HG03521 (cell line): ENCODE measurements around the gene GRIFIN.

Experiments
- ATAC-seq: cut with Tn5 transposase; IDR thresholded peaks from one replicate; pipeline ENCODE4 v1.9.1; 2021; ENCODE audit warnings: mild to moderate bottlenecking, moderate library complexity; ENCODE audit not compliant: unreplicated experiment

Gene GRIFIN

DNA sequence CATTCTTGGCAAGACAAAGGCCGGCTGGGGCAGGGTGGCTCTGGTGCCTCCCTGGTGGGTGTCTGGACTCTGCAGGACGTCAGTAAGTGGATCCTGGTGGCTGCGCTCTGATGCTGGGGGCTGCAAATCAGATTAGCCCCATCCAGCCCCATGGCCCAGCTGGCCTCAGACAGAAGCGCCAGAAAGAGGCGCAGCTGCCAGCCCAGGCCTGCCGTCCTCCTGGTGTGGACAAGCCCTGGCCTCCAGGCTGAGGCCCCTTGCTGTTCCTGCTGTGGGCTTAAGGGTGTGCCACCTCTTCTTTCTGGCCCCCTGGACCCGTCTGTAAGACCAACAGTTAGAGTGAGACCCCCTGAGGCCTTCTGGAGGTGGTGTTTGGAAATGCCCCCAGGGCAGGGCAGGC, 37.5 kb upstream of the GRIFIN start:
- no peak for ATAC-seq

DNA sequence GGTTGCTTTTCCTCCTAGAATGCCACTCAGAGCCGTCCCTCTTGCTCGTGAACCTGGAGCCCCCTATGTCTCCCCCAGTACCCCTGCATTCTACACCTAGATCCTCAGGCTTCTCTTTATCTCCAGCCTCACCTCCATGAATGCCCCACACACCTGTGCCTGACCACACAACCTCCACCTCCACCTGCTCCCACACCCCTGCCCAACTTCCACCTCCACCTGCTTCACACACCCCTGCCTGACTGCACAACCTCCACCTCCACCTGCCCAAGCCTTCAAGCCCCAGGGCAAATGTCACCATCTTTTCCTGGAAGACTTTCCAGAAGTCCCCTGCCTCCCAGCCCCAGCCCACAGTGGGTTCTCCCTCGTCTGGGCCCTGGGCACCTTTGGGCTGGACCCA, 36.5 kb upstream of the GRIFIN start:
- ATAC-seq = no peak

DNA sequence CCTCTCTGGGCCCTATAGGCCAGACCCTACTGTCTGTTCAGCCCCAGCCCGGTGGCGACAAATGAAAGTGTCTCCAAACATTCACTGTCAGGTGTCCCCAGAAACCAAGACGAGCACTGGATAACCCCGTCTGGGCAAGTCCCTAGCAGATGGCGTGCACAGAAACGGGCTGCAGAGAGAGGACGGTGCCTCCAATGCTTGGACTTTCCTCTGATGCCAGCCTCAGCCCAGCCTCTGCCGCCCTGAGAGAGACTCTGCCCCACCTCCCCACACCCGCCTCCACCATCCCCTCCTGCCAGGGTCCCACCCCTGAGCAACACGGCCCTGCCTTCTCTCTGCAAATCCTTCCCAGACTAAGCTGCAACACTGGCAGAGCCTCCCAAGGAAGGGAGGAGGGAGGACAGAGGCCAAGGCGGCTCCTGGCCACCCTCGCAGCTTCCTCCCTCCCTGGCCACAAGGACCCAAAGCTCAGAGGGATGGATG, 36.0 kb upstream of the GRIFIN start:
- ATAC-seq = no peak

DNA sequence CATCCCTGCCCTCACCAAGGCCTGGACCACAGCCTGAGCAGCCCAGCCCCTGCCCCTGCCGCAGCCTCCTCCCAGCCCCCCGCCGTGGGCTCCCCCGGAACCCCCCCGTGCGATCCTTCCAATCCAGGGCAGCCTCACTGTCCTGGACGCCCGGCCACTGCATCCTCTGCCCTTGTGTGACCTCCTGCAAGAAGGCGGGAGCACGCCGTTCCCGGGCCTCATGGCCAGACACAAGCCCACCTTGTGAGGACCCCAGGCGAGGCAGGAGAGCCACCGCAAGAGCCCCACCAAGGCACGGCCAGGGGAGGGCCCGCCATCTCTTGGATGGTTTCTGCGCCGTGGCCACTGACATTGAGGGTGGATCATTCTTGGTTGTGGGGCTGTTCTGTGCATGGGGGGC, 35.6 kb upstream of the GRIFIN start:
- no peak for ATAC-seq

DNA sequence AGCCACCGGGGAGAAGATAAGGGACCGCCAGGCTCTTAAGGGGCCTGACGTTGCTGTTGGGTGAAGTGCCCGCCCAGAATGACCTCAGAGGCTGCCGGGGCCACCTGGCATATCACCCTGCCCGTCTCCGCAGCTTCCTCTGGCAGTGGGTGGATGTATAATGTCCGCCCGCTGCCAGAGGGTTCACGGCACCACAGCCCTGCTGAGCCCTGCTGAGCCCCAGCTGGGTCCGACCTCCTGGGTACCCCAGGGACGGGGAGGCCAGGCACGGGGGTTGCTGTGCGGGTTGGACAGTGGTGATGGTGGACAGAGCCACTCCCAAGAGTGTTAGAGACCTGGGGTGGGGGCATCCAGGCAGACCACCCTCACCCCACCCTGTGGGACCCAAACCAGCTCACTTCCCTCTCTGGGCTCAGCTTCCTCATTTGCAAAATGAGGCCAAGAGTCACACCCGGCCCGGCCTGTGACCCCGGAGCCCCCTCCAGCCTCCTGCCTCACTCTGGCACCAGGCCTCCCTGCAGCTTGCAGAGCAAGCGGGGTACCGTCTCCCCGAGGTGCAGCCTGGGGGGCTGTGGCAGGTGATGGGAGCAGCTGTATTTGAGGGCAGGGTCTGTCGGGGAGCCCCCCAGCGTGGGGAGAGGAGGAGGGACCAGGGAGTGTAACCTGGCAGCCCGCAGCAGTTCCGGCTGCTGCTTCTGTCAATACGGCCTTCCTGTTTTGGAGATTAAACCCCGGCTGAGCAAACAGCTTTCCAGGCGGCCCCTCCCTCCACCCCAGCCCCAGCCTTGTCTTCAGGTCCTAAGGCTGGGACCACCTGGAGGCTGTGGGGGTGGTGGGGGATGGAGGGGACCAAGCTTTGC, 34.9 kb upstream of the GRIFIN start:
- ATAC-seq = no peak

DNA sequence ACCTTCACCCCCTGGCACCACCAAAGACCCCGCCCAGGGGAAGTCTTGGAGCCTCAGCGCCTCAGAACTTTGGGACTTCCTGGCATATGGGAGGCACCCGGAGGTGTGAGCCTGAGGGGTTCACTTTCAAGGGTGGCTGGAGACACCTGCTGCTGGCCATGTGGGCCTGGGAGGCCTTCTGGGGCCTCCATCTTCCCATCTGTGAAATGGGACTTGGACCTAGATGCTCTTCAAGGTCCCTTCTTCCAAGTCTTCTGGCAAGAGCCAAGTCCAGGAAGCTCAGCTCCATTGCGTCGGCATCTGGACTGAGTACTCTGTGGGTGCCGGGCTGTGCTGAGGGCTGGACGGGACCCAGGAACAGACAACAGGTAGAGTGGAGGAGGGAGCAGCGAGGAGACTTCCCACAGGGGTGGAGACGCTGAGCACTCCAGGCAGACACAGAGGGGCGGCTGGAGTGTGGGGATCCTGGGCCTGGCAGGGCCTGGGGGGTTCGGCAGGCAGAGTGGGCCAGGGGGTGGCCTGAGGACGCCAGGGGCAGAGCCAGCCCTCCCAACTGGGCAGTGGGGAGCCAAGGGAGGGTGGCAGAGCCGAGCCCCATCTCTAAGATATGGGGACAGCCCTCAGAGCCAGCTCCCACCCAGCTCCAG, 34.1 kb upstream of the GRIFIN start:
- ATAC-seq = no peak

DNA sequence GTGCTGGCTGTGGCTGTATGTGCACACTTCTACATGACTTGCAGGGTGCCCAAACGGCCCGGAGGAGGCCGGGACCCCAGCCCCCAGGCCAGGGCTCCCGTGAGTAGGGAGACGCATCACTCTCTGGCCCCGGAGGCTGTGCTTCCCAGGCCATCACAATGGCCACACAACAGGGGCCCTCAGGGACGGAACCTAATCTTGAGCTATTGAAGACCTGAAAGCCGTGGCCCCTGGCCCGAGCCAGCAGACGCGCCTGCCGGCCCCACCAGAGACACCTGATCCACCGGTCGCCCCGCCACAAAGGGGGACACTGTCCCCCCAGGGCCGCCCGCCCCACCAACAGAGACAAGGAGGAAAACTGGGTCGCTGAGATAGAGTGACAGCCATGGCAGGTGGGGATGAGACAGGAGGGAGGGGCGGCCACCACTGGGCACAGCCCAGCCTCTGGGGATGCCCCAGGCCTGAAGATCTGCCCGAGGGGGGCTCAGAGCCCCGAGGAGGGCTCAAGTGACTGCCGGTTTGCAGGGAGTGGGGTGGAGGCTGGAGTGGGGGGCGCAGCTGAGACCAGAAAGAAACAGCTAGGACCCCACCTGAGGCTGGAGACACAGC, 33.2 kb upstream of the GRIFIN start:
- ATAC-seq = no peak

DNA sequence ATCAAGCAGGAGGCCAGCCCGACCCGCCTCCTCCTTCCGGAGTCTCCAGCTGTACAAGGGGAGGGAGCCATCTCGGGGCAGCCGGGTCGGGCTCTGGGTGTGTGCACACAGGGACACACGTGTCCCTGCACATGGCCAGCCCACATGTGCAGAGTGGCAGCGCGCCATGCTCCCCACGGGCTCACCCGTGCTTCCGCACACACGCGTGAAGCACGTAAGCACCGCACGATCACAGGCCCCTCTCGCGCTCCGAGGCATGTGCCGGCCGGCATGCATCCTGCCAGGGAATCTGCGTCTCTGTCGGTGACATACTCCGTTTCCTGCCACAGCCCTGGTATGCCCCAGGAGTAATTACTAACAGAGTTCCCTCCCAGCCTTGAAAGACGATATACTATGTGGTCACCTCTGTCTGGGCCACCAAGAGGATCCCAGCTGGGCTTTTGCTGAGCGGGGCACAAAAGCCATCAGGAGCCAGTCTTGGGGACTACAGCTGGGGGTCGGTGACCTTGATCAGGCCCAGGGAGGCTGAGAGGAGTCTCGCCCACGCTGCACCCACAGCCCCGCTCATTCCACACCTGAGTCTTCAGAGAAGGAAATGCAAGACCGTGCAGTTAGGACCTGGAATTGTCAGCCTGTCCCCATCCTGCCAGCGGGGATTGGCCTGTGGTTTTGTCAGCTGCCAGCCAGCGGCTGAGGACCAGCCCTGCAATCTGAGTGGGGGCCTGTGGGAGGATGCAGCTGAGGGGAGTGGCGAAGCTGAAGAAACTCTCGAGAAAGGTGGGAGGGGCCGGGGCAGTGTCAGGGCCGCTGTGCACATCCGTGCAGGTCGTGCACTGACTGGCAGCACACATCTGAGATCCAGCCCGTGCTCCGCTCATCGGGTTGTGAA, 32.4 kb upstream of the GRIFIN start:
- no peak for ATAC-seq

DNA sequence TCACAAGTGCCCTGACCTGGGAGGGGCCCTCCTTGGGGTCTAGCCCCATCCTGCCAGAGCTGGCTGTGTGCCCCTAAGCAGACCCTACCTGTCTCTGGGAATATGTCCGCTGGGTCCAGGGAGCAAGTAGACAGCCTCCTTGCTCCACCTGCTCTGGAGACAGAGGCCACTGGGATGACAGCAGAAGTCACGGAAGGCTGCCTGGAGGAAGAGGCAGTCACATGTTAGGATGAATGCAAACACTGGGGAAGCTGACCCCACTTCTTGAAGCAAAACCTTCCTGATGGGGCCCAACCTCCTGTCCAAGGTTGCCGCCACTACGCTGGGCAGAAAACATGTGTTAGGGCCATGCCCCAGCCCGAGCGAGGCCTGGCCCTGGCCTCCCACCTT, 31.7 kb upstream of the GRIFIN start:
- no peak for ATAC-seq

DNA sequence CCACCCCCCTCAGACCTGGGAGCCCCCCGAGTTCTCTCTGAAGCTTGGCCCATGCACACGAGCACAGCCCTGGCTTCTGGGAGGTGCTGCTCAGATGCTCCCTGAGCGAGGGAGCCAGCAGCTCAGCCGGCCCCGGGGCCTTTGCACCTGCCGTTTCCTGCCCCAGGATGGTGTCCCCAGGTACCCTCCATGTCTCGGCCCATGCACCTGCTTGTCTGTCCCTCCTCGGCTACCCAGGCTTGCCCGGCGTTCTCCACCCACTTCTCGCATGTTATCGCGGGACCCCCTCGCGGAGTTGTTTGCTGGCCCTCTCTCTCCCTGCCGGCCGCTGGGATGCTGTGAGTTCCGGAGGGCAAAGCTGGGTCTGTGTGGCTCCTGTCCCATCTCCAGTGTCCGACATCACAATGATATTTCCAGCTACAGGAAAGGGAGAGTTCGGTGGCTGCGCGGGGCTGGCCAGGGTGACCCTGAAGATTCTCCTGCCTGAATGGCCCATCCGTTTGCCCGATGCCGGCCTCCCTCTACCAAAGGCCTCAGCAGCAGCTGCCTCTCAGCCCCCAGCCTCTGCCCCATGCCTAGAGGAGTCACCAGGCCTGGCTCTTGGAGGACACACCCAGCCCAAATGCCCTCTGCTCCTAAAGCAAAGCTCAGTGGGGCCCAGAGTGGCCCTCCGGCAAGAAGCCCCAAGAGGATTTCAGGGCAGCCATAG, 31.2 kb upstream of the GRIFIN start:
- ATAC-seq = no peak

DNA sequence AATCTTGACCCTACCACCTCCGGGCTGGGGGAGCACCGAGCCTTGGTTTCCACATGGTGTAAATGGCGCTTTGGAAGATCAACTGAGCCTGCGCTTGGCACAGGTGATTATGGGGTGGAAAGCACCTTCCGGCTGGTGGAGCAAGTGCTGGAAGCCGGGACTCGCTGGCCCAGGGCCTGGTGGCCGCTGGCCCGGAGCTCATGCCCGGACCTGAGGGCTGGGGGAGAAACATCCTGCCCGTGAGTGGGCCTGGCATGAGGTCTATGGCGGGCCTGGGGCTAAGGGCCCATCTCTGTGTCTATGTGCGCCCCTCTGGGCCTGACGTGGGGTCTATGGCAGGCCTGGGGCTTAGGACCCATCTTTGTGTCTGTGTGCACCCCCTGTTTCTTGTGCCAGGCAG, 29.2 kb upstream of the GRIFIN start:
- no peak for ATAC-seq

DNA sequence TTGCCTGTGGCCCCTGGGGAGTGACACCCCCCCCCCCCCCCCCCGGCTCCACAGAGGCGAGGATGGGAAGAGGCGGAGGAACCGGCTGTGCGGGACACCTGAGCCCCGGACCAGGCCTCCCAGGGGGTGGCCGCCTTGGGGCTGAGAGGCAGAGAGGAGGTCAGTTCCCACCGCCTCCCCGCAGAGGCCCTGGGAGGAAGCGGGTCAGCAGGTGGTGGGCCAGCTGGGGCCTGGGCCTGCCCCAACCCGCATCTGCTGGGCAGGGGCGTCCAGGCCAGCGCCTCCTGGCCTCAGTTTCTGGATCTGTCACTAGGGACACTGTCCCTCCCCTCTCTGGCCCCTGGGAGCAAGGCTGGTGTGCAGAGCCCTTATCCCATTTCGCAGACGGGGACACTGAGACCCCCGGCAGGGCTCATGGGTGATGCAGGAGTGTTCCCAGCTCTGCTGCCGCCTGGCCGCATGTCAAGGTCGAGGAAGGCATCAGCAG, 28.7 kb upstream of the GRIFIN start:
- ATAC-seq = no peak

DNA sequence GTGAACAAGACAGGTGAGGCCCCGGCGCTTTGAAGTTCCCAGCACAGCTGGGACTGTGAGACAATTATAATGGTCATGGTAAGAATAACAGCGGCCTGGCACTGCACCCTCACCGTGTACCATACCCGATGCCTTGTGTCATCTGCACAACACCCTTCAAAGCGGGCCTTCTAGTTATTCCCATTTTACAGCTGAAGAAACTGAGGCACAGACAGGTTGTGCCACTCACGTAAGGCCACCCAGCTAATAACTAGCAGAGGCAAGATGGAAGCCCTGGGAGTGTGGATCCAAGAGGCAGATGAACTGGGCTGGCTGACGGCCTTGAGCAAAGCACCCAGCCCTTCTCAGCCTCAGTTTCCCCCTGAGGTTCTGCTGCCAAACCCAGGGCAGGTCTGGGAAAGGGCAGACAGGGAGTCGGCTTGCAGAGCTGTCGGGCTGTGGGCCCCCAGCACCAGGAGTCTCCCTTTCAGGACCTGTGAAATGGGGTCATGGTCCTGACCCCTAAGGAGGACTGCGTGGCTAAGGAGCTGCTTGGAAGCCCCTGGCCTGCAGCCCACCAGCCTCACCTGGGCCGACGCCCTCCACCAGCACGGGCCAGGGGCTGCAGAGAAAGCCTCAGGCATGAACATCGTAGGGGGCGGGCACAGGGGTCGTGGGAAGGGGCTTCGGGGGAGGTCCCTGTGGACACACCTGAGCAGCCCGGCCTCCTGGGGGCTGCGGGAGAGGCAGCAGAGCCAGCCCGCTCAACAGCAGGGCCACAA, 28.1 kb upstream of the GRIFIN start:
- no peak for ATAC-seq

DNA sequence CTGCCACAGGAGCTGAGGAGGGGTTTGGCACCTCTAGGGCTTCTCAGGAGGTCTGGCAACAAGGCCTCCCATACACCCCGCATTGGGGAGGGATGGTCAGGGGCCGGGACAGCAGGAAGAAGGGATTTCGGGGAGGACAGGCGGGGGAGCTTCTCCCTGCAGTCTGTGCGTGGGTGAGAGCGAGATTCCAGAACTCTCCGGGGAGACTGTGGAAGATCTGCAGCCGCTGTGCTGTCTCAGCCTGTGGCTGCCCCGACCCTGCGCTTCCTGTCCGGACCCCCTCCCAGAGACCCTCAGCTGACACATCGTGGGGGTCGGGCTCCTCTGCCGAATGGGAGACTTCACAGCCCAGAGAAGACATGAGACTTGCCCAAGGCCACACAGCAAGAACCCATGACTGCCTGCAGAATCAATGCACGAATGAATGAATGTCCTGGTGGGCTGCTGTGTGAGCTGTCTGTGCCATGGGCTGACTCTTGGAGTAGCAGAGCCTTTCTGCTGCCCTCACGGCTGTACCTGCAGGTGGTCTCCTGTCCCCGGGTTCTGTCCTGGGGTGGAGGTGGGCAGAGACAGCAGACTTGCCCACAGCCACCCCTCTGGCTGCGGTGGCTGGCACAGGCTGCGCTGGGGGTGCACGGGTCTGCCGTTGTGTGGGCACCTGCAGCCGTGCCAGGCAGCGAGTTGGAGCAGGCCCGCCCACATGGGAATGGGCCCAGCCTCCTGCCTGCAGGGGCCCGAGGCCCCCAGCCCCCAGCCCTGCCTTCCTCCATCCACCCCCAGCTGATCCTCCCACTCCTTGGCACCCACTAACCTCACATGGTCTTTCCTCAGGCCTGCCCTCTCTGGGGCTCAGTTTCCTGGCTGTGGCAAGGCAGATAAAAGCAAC, 27.1 kb upstream of the GRIFIN start:
- no peak for ATAC-seq

DNA sequence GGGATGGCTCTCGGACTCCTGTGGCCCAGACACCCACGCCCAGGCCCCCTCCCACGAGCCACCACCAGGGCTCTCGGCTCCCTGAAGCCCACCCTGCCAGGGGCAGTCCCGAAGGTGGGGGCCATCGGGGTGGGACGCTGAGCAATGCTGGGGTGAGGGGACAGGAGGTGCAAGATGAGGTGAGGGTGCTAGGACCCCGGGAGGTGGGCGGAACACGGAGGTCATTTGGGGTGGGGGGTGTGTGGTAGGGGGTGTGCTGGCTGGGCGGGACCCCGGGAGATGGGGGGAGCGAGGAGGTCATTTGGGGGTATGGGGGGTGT, 26.4 kb upstream of the GRIFIN start:
- ATAC-seq = no peak

DNA sequence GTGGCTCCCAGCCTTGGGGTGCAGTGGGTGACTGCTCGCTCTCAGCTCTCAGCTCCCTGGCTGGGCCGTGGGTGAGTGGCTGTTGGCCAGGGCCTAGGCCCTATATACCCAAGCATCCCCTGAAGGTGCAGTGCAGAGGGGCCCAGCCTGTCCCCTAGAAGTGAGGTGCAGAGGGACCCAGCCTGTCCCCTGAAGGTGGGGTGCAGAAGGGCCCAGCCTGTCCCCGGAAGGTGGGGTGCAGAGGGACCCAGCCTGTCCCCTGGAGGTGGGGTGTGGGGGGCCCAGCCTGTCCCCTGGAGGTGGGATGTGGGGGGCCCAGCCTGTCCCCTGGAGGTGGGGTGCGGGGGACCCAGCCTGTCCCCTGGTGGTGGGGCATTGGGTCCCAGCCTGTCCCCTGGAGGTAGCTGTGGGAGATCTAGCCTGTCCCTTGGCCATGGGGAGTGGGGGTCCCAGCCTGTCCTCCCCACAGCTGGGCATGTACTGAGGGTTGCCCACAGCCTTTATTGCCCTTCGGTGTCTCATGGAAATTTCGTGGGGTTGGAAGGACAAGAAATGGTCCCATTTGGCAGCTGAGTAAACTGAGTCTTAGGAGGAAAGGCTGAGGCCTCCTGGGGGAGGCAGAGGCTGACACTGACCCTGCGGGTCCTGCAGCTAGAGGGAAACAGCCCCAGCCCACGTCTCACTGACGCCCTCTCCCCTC, 25.9 kb upstream of the GRIFIN start:
- ATAC-seq = no peak

DNA sequence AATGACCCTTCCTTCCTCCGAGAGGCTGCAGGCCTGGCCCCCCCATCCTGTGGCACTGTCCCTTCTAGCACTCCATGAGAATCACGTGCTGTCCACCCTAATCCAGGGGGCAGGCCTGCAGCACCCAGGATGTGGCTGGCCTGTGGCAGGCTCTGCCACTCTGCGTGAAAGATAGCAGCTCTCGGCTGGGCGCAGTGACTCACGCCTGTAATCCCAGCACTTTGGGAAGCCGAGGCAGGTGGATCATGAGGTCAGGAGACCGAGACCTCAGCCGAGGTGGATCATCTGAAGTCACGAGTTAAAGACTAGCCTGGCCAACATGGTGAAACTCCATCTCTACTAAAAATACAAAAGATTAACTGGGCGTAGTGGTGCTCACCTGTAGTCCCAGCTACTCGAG, 24.5 kb upstream of the GRIFIN start:
- ATAC-seq = no peak
